Measurements from ENCODE around the gene EXOSC10.

GRCh38 chr1:11138029-11138428 is 38.4 kb upstream of the EXOSC10 start:
- TF ChIP-seq POLR2AphosphoS5 (IDR thresholded peaks at IDR 0.05) (no peak), CTCF (IDR thresholded peaks at IDR 0.05) (no peak)
